Measurements from ENCODE around the gene NOS1AP.

Gene NOS1AP

DNA sequence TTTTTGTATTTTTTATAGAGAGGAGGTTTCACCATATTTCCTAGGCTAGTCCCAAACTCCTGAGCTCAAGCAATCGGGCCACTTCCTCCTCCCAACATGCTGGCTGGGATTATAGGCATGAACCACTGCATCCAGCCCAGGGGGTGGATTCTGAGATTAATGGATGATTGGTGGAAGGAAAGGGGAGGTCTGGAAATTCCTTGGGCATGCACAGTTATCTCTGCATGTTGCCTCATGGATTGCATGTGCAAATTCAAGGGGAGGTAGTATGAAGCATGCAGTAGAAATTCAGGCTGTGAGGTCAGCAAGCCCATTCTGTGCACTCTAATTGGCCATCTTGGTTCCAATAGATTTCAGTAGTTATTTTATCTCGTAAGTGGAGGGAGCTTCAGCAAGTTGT, 182.7 kb downstream of the NOS1AP start:
- H4K20me1 ChIP-seq (ENCODE audit: control insufficient read depth, insufficient read depth, low read depth, low read length) = no peaks in the 10 kb centered on the region
- H3K27me3 ChIP-seq (ENCODE audit: control insufficient read depth, low read length) = 0 out of 2 replicates have a peak, but pooled peaks cover 3% of the 10 kb centered on the region
- TF ChIP-seq, protein P1, sequence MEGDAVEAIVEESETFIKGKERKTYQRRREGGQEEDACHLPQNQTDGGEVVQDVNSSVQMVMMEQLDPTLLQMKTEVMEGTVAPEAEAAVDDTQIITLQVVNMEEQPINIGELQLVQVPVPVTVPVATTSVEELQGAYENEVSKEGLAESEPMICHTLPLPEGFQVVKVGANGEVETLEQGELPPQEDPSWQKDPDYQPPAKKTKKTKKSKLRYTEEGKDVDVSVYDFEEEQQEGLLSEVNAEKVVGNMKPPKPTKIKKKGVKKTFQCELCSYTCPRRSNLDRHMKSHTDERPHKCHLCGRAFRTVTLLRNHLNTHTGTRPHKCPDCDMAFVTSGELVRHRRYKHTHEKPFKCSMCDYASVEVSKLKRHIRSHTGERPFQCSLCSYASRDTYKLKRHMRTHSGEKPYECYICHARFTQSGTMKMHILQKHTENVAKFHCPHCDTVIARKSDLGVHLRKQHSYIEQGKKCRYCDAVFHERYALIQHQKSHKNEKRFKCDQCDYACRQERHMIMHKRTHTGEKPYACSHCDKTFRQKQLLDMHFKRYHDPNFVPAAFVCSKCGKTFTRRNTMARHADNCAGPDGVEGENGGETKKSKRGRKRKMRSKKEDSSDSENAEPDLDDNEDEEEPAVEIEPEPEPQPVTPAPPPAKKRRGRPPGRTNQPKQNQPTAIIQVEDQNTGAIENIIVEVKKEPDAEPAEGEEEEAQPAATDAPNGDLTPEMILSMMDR (IDR thresholded peaks at IDR 0.05; ENCODE audit: low read depth, low read length, poor library complexity, severe bottlenecking) = no peak
- TF ChIP-seq EZH2phosphoT487 (IDR thresholded peaks at IDR 0.05; ENCODE audit: borderline replicate concordance, low read length) = no peak
- H3K9me2 ChIP-seq (replicated peaks; ENCODE audit: control insufficient read depth, low read length) = no peaks in the 10 kb centered on the region
- no peaks in the 10 kb centered on the region for H3K36me3 ChIP-seq (ENCODE audit: control insufficient read depth, low read length)
- no peaks in the 10 kb centered on the region for H3F3A ChIP-seq (ENCODE audit: control insufficient read depth, insufficient read depth)
- H3K9me3 ChIP-seq (ENCODE audit: control insufficient read depth, insufficient read depth, low read length) = no peaks in the 10 kb centered on the region
- no peak overlapping the region for H3K4me2 ChIP-seq (ENCODE audit: low read length)
- H3K4me1 ChIP-seq (ENCODE audit: control insufficient read depth, low read length) = no peaks in the 10 kb centered on the region
- H3K27ac ChIP-seq (ENCODE audit: low read depth, low read length) = no peak overlapping the region
- H3K79me2 ChIP-seq (ENCODE audit: control insufficient read depth, low read length) = no peaks in the 10 kb centered on the region
- H3K4me3 ChIP-seq (ENCODE audit: low read length) = no peak overlapping the region

DNA sequence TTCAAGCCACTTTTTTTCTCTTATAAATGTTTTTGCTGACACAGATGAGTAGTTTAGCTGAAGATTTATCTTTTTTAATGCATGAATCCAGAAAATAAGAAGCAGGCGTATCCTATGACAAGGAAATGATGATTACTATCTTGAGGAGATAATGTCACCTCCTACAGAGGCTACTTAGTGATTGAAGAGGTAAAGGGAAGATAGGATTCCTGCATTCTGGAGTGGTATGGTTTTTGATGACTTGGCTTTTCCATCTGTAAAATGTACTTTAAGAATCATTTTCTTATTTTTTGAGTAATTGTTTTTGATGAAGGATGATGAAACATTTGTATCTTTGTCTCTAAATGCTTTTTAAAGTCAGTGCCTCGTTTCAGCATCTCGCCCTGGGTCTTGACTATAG, 184.3 kb downstream of the NOS1AP start:
- no peaks in the 10 kb centered on the region for H3K36me3 ChIP-seq (ENCODE audit: control insufficient read depth, low read length)
- H3K9me3 ChIP-seq (ENCODE audit: control insufficient read depth, insufficient read depth, low read length) = no peaks in the 10 kb centered on the region
- no peak overlapping the region for H3K4me2 ChIP-seq (ENCODE audit: low read length)
- H3F3A ChIP-seq (ENCODE audit: control insufficient read depth, insufficient read depth) = no peaks in the 10 kb centered on the region
- H3K4me1 ChIP-seq (ENCODE audit: control insufficient read depth, low read length) = no peaks in the 10 kb centered on the region
- TF ChIP-seq, protein P1 (IDR thresholded peaks at IDR 0.05; ENCODE audit: low read depth, low read length, poor library complexity, severe bottlenecking) = no peak
- TF ChIP-seq EZH2phosphoT487 (IDR thresholded peaks at IDR 0.05; ENCODE audit: borderline replicate concordance, low read length) = no peak
- H3K27me3 ChIP-seq (ENCODE audit: control insufficient read depth, low read length) = 0 out of 2 replicates have a peak, but pooled peaks cover 3% of the 10 kb centered on the region
- H3K9me2 ChIP-seq (replicated peaks; ENCODE audit: control insufficient read depth, low read length) = no peaks in the 10 kb centered on the region
- no peak overlapping the region for H3K27ac ChIP-seq (ENCODE audit: low read depth, low read length)
- H4K20me1 ChIP-seq (ENCODE audit: control insufficient read depth, insufficient read depth, low read depth, low read length) = no peaks in the 10 kb centered on the region
- no peak overlapping the region for H3K4me3 ChIP-seq (ENCODE audit: low read length)
- H3K79me2 ChIP-seq (ENCODE audit: control insufficient read depth, low read length) = no peaks in the 10 kb centered on the region

DNA sequence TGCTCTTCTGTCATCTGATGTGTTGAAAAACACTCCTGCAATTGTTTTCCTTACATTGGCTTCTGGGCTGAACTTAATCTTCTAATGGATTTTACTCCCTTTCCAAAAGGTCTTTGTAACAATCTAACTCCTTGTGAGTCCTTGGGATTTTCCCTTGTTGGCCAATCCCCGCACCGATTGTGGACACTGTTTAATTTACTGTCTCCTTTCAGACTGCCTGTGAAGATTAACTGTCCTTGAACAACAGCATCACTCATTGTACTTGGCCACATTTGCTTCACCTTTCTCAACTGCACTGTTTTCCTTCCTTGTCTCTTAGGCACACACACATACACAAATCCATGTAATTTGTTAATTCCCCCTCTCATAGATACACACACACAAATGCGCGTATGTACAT, 186.8 kb downstream of the NOS1AP start:
- Histone ChIP-seq H4K20me1 (ENCODE audit: control insufficient read depth, insufficient read depth, low read depth, low read length) (no peaks in the 10 kb centered on the region), H3K4me3 (ENCODE audit: low read length) (no peak overlapping the region), H3K9me2 (replicated peaks; ENCODE audit: control insufficient read depth, low read length) (no peaks in the 10 kb centered on the region), H3F3A (ENCODE audit: control insufficient read depth, insufficient read depth) (no peaks in the 10 kb centered on the region), H3K27me3 (ENCODE audit: control insufficient read depth, low read length) (no peaks in the 10 kb centered on the region), H3K4me2 (ENCODE audit: low read length) (no peak overlapping the region), H3K79me2 (ENCODE audit: control insufficient read depth, low read length) (no peaks in the 10 kb centered on the region), H3K36me3 (ENCODE audit: control insufficient read depth, low read length) (no peaks in the 10 kb centered on the region), H3K4me1 (ENCODE audit: control insufficient read depth, low read length) (no peaks in the 10 kb centered on the region), H3K9me3 (ENCODE audit: control insufficient read depth, insufficient read depth, low read length) (no peaks in the 10 kb centered on the region), H3K27ac (ENCODE audit: low read depth, low read length) (no peak overlapping the region)
- no peak for TF ChIP-seq EZH2phosphoT487 (IDR thresholded peaks at IDR 0.05; ENCODE audit: borderline replicate concordance, low read length)
- TF ChIP-seq, protein P1 (IDR thresholded peaks at IDR 0.05; ENCODE audit: low read depth, low read length, poor library complexity, severe bottlenecking) = no peak

DNA sequence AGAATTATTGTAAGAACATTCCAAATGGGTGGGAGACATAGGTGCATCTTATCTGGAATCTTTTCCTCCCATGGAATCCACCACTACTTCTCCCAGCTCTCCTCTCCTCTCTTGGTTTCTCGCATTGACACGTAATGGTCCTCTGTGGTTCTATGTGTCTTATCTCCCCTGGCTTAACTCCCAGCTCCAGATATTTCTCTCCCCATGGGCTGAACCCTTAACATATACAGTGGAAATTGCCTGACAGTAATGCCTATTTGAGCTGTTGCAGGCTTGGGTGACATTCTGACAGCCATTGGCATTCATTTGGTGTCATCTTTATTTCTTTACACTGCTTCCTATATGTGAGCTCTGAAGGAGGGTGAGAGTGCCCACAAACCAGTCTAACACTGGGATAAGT, 188.9 kb downstream of the NOS1AP start:
- no peaks in the 10 kb centered on the region for H3K79me2 ChIP-seq (ENCODE audit: control insufficient read depth, low read length)
- no peaks in the 10 kb centered on the region for H3F3A ChIP-seq (ENCODE audit: control insufficient read depth, insufficient read depth)
- H3K4me1 ChIP-seq (ENCODE audit: control insufficient read depth, low read length) = no peaks in the 10 kb centered on the region
- TF ChIP-seq, protein P1 (IDR thresholded peaks at IDR 0.05; ENCODE audit: low read depth, low read length, poor library complexity, severe bottlenecking) = no peak
- TF ChIP-seq EZH2phosphoT487 (IDR thresholded peaks at IDR 0.05; ENCODE audit: borderline replicate concordance, low read length) = no peak
- no peaks in the 10 kb centered on the region for H3K9me2 ChIP-seq (replicated peaks; ENCODE audit: control insufficient read depth, low read length)
- H3K4me3 ChIP-seq (ENCODE audit: low read length) = no peak overlapping the region
- no peaks in the 10 kb centered on the region for H3K36me3 ChIP-seq (ENCODE audit: control insufficient read depth, low read length)
- H3K9me3 ChIP-seq (ENCODE audit: control insufficient read depth, insufficient read depth, low read length) = no peaks in the 10 kb centered on the region
- H4K20me1 ChIP-seq (ENCODE audit: control insufficient read depth, insufficient read depth, low read depth, low read length) = no peaks in the 10 kb centered on the region
- no peak overlapping the region for H3K4me2 ChIP-seq (ENCODE audit: low read length)
- H3K27me3 ChIP-seq (ENCODE audit: control insufficient read depth, low read length) = no peaks in the 10 kb centered on the region
- no peak overlapping the region for H3K27ac ChIP-seq (ENCODE audit: low read depth, low read length)

All from DOHH2 (cell line).